Measurements from ENCODE around the gene ELF4. TPM values are rescaled to one million over a fixed set of nuclear protein-coding genes. Genes with fewer than 3 reads are reported as not detected.

ELF4 gene
- total and polyA plus RNA-seq, 9 of the 15 experiments (the other 6 are each of a cell fraction or from before 2014, with no cell fraction given), result 5.9 to 55.8 (median 25.2) TPM

- TF ChIP-seq THAP12 (CRISPR knock-in tag; IDR thresholded peaks at IDR 0.05) (no peak), ARID3A (IDR thresholded peaks at IDR 0.05; ENCODE audit: borderline replicate concordance, low read depth, low read length) (peak; percentile 40; the same call in 1 of the 2 replicates), JUND (IDR thresholded peaks at IDR 0.05; ENCODE audit: borderline replicate concordance, low read depth, low read length) (0 out of 2 replicates have a peak, but pooled peaks have one; percentile 7), JUND (tag; IDR thresholded peaks at IDR 0.05; ENCODE audit: borderline replicate concordance, low read depth, low read length) (no peak), DPF2 (IDR thresholded peaks at IDR 0.05) (peak; percentile 72), THAP7 (CRISPR knock-in tag; IDR thresholded peaks at IDR 0.05) (no peak), ZZZ3 (IDR thresholded peaks at IDR 0.05) (no peak), ZNF316 (IDR thresholded peaks at IDR 0.05) (peak; percentile 90), MAFK (IDR thresholded peaks at IDR 0.05; ENCODE audit: low read length) (peak; percentile 34; the same call in 1 of the 2 replicates), ARID1B (IDR thresholded peaks at IDR 0.05) (peak; percentile 84), NFE2 (IDR thresholded peaks at IDR 0.05; ENCODE audit: low read depth) (peak; percentile 33; the same call in 1 of the 2 replicates), NCOR1 (IDR thresholded peaks at IDR 0.05) (peak; percentile 57)
Measured at GRCh38 chrX:130071611-130072344, 38.5 kb downstream of the ELF4 start (continued).

Data from K562 (cell line).